ENCODE data around the gene KLF3. TPM values are rescaled to one million over a fixed set of nuclear protein-coding genes. Genes with fewer than 3 reads are reported as not detected.

Gene KLF3
- total and polyA plus RNA-seq, 11 donors: 7.4 to 36.4 (median 20.8) TPM

DNA sequence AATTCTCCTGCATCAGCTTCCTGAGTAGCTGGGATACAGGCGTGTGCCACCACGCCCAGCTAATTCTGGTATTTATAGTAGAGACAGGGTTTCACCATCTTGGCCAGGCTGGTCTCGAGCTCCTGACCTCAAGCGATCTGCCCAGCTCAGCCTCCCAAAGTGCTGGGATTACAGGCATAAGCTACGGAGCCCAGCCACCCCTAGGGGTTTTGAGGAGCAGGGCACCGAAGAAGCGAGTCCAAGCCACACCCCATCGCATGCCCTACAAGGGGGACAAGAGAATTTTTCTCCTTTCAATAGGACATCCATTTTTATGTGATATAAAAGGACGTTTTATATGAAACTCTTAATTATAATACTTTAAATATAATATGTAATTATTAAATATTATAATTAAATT, 13.9 kb upstream of the KLF3 start:
- TF ChIP-seq, protein P1, sequence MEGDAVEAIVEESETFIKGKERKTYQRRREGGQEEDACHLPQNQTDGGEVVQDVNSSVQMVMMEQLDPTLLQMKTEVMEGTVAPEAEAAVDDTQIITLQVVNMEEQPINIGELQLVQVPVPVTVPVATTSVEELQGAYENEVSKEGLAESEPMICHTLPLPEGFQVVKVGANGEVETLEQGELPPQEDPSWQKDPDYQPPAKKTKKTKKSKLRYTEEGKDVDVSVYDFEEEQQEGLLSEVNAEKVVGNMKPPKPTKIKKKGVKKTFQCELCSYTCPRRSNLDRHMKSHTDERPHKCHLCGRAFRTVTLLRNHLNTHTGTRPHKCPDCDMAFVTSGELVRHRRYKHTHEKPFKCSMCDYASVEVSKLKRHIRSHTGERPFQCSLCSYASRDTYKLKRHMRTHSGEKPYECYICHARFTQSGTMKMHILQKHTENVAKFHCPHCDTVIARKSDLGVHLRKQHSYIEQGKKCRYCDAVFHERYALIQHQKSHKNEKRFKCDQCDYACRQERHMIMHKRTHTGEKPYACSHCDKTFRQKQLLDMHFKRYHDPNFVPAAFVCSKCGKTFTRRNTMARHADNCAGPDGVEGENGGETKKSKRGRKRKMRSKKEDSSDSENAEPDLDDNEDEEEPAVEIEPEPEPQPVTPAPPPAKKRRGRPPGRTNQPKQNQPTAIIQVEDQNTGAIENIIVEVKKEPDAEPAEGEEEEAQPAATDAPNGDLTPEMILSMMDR (IDR thresholded peaks at IDR 0.05): no peak
- TF ChIP-seq POLR2A (IDR thresholded peaks at IDR 0.05): no peak
- ATAC-seq: no peak
- Histone ChIP-seq H3K36me3 (no peaks in the 10 kb centered on the region), H3K4me3 (no peak overlapping the region), H3K9me3 (no peaks in the 10 kb centered on the region), H3K4me1 (peaks cover 0 to 9% (median 0%) of the 10 kb centered on the region in 12 donors), H3K27ac (no peak overlapping the region), H3K27me3 (no peaks in the 10 kb centered on the region)
- 89 to 95% (median 92%) methylated on average over 9 of the region's 9 CpGs for WGBS, 4 donors
- no peak for DNase-seq
- intact Hi-C loops (cut with DNase I): loop anchor here in 1 of 10 donors (10.0 kb wide), 1 partner anchor 85 kb away; no protein-coding TSS in a partner anchor

DNA sequence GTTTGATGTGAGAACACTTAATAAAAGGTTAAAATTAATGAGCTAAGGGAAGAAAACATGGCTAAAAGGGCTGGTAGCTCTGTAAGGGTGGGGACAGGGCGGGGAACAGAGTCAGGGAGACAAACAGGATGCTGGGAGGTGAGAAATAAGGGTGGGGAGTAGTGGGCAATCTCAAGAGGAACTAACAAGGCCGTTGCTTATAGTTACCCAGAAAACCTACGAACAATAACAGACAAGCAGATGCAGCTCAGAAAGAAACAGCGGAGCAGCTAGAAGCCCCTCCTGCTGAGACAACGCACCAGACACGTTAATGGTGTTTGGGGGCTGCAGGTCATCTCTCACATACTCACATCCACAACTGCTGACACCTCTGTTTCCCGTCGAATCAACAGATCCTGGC, 9.7 kb upstream of the KLF3 start:
- no peak for TF ChIP-seq POLR2A (IDR thresholded peaks at IDR 0.05)
- TF ChIP-seq, protein P1 (IDR thresholded peaks at IDR 0.05): no peak
- Histone ChIP-seq H3K4me3 (no peak overlapping the region), H3K27me3 (no peaks in the 10 kb centered on the region), H3K4me1 (peaks cover 0 to 14% (median 0%) of the 10 kb centered on the region in 12 donors), H3K9me3 (no peaks in the 10 kb centered on the region), H3K27ac (no peak overlapping the region), H3K36me3 (no peaks in the 10 kb centered on the region)
- DNase-seq: no peak
- intact Hi-C loops (cut with DNase I): loop anchor here in 1 of 10 donors (10.0 kb wide), 1 partner anchor 89 kb away; no protein-coding TSS in a partner anchor
- no peak for ATAC-seq
- 68 to 79% (median 70%) methylated on average over 8 of the region's 8 CpGs for WGBS, 4 donors

DNA sequence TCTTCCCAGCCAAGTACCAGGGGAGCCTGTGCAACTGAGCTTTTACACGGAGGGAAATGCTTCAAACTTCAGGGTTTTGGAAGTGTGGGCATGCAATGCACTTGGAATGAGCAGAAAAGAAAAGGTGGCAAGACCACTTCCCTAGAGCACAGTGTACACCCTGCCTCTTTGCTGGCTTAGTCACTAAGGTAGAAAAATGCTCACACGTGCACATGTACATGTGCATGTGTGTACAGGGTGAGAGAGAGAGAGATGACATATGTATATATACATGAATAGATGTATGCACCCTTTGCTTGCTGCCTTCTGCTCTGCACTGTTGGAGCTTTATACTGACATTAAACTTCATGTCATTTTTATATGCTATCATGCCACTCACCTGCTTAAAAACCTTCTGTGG, 7.9 kb upstream of the KLF3 start:
- Histone ChIP-seq H3K4me3 (no peak overlapping the region), H3K4me1 (peaks cover 0 to 18% (median 0%) of the 10 kb centered on the region in 12 donors), H3K27ac (no peak overlapping the region), H3K27me3 (no peaks in the 10 kb centered on the region), H3K9me3 (no peaks in the 10 kb centered on the region), H3K36me3 (no peaks in the 10 kb centered on the region)
- intact Hi-C loops (cut with DNase I): loop anchor here in 1 of 10 donors (10.0 kb wide), 1 partner anchor 91 kb away; no protein-coding TSS in a partner anchor
- whole genome bisulfite sequencing, 4 donors: 66 to 82% (median 76%) methylated on average over 2 of the region's 2 CpGs
- DNase-seq: no peak
- no peak for ATAC-seq
- no peak for TF ChIP-seq POLR2A (IDR thresholded peaks at IDR 0.05)
- TF ChIP-seq, protein P1 (IDR thresholded peaks at IDR 0.05): no peak

DNA sequence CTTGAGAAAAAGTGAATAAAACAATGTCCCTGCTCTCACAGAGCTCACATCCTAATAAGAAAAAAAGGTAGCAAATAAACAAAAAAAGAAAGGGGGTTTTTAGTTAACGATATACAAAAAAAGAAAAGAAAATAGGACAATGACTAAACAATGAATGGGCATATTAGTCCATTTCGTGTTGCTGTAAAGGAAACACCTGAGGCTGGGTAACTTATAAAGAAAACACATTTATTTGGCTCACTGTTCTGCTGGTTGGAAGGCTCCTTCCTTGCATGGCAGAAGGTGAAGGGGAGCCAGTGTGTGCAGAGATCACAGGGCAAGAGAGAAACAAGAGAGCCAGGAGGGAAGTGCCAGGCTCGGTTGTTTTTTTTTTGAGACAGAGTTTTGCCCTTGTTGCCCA, 4.7 kb upstream of the KLF3 start:
- Histone ChIP-seq H3K4me1 (peaks cover 0 to 27% (median 8%) of the 10 kb centered on the region in 12 donors), H3K27me3 (no peaks in the 10 kb centered on the region), H3K9me3 (no peaks in the 10 kb centered on the region), H3K27ac (no peak overlapping the region), H3K36me3 (no peaks in the 10 kb centered on the region), H3K4me3 (no peak overlapping the region)
- ATAC-seq (no peak), DNase-seq (no peak)
- TF ChIP-seq, protein P1 (IDR thresholded peaks at IDR 0.05): no peak
- TF ChIP-seq POLR2A (IDR thresholded peaks at IDR 0.05): no peak
- intact Hi-C loops (cut with DNase I): loop anchor here in 1 of 10 donors (10.0 kb wide), 1 partner anchor 95 kb away; no protein-coding TSS in a partner anchor
- WGBS, 4 donors: 68 to 84% (median 72%) methylated on average over 3 of the region's 3 CpGs

All from heart left ventricle (tissue), 16 donors.